GM21528 (cell line): ENCODE data around the gene MYCBP2.

Experiments
- ATAC-seq: cut with Tn5 transposase; IDR thresholded peaks from one replicate; pipeline ENCODE4 v1.9.1; 2021; ENCODE audit warnings: mild to moderate bottlenecking, moderate library complexity; ENCODE audit not compliant: unreplicated experiment, low FRiP score

The MYCBP2 gene

DNA sequence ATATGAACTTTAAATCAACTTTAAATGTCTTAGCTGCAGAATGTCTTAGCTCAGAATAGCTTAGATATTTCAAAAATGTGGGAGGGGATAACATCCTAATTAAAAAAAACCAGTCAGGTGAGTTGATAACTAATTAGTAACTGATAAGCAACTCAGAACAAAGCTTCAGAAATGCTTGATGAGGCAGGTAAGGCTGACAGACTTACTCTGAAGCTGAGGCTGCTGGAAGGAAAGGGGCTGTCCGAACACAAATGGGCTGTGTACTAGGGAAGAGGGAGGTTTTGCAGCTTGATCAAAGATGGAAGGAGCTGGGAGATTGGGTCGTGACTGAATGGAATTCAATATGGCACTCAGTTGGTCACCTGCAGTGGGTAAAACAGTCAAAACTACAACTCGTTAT lies 208.8 kb downstream of the MYCBP2 start:
- no peak for ATAC-seq

DNA sequence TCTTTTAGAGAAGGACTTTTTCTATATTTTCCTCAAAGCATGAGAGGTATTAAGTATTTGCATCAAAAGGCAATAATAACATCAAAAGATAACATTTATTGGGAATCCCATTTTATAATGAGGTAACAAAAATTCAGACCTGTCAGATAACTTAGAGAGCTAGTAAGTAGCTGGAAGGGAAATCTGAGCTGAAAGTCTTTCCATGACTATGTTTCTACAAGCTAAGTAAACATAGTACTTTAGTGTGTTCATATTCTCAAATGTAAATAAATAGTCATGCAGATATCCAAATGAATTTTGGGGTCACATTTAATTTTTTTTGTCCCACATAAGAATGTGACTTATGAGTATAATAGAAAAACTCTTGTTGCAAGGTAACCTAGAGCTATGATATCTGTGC lies 212.6 kb downstream of the MYCBP2 start:
- ATAC-seq = no peak

DNA sequence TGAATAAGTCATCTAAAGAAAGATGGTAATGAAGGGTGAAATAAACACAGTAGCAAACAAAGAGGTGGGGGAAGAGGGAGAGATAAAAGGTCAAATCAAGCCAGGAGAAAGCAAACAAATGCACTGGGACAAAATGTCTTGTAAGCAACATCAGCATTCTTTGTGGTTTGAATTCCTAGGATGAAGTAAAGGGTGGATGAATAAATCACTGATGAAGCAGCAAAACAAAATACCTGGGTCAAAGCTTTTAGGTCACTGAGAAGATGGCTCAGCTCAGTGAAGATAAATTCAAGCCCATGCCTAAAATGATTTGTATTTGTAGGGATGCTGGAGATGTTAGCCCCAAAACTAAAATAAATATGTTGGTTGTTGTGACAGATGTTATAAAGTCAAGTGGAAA lies 213.4 kb downstream of the MYCBP2 start:
- ATAC-seq = no peak

DNA sequence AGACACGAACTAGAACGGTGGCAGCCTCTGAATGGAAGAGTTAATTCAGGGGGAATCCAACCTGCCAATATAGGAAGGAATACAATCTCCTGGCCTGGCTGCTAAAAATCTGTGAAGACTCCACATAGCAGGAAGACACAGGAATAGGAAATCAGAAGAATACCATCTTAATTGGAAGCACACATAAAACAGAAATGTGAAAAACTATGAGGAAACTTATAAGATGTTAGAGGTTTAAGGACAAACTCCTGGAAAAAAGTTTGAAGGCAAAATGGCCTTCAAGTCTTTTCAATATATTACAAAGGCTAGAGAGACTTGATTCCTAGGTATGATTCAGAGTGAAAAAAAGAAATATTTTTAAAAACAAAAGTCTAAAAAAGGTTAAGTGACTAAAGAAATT lies 221.8 kb downstream of the MYCBP2 start:
- ATAC-seq = no peak

DNA sequence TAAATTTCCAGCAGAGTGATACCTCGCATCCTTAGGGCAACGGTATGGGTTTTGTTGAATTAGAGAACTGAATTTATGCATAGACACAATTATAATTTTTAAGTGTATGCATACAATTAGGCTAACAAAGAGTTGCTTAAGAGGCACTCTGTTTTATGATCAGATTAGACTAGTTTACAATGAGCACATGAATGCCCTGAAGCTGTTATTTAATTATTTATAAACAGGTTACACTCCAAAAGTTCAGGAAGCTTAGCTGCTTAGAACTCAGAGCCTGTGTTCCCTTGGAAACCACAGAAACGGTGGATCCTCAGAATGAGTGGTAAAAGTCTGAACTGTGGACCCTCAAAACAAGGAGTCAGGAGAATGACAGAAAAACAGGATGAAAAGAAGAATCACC lies 227.5 kb downstream of the MYCBP2 start:
- ATAC-seq = no peak

DNA sequence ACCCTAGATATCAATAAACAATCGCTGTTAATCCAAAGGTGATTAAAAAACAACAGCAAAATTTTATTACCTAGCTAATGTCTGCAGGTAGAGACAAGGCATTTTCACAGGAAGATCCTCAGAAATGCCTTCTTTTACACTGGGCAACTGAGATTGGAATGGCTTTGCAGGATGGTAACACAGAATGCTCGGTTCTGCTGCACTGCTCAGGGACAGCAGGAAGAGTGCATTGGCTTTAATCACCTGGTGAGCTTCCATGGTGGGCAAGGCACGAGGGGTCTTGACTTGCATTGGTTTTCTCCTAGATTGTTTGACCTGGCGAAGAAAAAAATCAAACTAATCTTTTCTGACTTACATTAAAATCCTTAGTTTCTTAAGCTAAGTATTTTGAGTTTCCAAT lies 231.6 kb downstream of the MYCBP2 start:
- no peak for ATAC-seq

DNA sequence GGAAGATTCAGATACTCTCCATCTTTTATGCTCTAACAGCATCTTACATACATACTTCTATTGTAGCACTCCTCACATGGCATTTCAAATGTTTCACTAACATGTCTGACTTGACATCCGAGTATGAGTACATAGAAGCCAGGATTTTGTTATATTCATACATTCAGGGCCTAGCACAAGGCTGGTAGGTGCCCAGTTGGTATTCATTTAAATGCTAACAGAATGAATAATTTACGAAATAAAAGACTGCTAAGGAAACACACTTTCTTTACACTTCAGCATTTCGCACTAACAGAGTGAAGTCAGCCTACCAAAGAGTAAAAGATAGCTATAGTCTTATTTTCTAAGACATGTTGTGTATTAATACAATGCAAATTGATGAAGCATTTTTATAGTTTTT lies 232.1 kb downstream of the MYCBP2 start:
- ATAC-seq = no peak

DNA sequence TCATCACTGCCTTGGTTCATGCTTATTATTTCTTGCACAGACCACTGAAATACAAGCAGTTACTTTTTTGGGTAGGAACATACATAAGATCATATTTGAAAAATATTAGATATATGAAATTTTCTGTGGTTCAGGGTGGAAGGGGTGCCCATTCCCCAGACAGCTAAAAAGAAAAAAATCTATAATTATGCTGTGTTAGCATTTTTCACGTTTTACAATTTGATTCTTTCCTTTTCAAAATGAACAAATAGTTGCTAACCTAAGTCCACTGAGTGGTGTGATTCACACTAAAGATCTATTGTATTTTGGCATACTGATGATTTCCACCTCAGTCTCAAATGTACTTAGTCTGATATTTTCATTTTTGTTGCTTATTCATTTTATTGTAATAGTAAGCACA lies 233.2 kb downstream of the MYCBP2 start:
- ATAC-seq = no peak

DNA sequence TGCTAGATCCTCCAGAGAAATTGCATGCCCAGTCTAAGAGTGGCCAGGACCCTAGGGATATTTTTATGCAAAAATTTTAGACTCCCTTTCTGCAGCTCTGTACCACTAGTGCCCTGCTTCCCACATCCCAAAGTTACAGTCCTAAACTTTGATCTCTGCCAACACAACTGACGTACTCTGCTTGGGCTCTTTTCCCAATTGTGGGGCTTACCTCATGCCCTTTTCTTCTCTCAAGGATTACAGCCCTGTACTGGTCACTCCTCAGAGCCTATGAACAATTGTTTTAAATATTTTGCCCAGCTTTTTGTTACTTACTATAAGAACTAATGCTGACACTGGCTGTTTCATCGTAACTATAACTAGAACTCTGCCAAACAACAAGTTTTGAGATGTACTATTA lies 242.1 kb downstream of the MYCBP2 start:
- no peak for ATAC-seq

DNA sequence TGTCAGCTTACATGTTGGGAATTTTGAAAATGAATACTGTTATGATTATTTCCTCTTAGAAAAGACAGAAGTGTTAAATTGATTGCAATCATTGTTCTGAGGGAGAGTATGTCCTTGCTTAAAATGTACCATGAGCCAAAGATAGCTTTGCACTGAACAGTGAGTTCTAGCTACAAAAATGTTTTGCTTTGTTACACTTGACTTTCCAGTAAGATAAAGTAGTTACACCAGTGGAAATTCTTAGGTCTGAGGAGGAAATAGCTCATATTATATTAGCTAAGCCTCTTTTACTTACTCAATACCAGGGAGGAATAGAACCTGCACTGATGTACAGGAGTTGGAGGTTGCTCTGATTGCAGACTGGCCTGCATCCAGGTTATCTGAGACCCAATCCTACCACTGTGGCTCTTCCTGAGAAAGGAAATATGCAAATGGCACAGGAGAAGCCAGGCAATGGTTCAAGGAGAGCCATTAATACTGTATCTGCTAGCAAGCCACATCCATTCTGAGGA lies 246.9 kb downstream of the MYCBP2 start:
- no peak for ATAC-seq

DNA sequence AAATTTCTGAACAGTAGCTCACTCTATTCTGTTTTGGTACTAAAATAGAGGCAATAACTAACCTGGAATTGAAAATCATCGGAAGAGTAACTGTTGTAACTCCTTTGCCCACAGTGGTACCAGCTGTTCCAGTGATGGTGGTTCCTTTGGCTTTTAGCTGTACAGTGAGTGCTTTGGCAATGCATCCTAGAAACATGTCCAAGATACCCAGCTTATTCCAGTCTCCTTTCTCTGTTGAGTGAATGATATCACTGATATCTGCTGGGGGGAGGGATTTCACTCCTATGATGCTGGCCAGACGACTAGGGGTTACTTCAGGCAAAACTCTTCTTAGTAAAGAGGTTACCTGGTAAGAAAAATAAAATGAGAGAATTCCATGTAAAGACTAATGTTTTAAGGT lies 259.4 kb downstream of the MYCBP2 start:
- ATAC-seq = no peak

DNA sequence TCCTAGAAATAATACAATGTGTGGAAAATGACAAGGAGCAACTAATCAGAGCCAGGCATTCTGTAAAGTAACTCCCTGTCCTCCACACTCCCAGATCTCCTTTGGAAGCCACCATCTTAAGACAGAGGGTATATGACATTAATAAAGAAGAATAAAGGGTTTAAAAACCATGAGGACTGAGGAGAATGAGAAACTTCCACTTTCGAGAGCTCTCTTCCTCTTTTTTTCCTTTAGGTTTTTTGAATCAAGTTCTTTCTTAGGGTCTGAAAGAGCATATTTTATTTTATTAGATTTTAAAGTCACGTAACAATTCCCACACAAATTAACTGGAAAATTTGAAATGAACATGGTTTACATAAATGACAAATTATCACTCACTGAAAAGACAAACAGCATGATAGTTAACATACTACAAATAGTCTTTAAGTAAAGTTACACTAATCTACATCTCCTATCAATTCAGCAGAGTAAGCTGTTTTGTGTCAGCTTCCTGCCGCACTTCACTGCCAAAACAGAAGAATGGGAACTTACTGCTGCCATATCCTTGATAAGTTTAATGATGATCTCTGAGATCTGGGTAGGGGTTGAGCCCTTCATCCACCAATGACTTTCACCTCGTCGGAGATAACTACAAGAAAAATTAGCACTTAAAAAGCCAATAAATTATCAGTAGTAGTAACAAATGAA lies 261.3 kb downstream of the MYCBP2 start:
- ATAC-seq = no peak

DNA sequence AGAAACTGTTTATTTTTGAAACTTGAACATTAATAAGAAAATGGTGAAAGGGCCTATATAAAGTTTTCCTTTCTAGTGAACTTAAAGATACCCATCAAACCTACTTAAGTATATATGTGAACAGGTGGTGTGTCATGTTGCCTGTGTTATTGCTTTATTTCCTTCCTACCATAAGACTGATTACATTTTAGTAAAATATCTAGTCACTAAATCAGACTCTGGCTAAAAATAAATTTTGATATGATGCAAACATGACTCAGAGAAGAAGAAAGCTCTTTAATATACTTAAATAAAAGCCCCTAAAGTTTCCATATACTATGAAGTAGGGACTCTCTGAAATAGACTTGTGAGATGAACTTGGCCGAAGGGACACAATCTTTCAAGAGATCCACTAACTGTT lies 264.8 kb downstream of the MYCBP2 start:
- no peak for ATAC-seq

DNA sequence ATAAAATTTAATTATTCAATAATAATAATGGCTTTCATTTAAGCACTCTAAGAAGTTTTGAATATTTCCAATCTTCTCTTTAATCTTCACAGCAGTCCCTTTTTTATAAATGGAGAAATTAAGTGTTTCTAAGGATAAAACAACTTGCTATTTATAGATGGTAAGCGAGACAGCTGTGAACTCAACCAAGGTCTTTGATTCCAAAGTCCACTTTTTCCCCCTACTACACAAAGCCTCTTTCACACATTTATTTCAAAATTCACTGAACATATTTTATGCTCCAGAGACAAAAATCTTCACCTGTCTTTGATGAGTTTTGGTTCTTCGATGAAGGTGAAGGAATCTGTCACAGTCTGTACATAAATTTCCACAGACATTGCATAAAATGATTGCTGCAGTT lies 265.5 kb downstream of the MYCBP2 start:
- no peak for ATAC-seq

DNA sequence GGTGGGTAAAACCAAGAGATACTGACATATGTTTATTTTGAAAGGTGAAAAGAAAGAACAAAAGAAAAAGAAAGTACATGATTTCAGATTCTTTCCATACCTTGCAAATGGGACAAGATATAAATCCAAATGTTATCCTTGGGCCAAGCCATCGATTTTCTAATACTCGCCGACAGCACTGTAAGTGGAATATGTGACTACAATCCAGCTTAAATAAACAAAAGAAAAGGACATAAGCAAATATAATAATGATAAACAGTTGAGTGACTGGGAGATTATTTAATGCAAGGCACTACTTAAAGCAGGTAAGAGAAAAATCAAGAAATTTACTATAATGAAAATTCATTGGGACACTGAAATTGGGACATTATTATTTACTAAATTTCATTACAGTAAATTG lies 270.0 kb downstream of the MYCBP2 start:
- no peak for ATAC-seq

DNA sequence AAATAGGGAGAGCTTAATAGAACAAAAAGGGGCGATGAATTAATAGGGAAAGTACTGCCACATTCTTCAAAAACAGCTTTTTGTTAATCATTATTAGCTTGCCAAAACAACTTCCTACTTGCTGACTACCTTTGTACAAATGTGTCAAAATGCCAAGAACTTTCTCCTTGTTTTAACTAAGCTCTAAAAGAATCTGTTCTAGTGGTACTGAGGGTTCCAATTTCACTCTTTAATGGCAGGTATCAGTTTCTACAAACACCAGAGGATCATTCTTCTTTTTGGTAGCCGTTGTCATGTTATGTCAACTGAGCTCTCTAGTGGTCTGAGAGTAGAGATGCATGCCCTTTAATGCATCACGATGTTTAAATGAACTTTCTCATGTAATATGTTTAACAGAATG lies 270.5 kb downstream of the MYCBP2 start:
- no peak for ATAC-seq

DNA sequence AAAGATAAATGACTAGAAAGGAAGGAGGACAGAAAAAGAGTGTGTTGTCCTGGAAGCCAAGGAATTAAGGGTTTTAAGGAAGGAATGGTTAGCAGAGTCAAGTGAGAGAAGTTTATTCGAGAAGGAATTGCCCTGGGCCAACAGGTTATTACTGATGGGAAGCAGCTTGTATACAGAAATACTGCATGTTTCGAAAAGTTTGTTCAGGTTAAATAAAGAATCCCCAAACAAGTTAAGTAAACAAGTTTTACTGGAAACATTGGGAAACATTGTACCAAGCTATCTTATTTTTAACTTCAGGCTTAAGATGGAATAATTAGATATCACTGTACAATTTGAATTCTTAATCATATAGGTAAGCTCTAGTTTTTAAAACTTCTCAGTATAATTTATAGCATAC lies 271.7 kb downstream of the MYCBP2 start:
- no peak for ATAC-seq

DNA sequence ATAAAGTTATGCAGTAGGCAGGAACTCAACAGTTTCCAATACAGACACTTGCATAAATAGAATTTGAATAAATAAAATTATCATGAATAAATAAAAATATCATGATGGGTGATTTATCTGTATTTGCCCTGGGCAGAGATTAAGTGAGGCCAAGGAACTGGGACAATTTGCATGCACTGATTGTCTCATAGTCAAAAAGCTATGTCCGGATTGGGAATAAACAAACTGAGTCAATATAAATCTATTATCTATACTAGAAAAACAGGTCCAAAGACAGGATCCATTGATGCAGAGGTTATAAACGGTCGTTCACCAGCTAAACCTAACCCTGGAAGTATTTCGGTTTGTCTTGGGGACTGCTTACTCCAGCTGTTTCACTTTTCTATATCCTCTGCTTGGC lies 273.7 kb downstream of the MYCBP2 start:
- no peak for ATAC-seq

DNA sequence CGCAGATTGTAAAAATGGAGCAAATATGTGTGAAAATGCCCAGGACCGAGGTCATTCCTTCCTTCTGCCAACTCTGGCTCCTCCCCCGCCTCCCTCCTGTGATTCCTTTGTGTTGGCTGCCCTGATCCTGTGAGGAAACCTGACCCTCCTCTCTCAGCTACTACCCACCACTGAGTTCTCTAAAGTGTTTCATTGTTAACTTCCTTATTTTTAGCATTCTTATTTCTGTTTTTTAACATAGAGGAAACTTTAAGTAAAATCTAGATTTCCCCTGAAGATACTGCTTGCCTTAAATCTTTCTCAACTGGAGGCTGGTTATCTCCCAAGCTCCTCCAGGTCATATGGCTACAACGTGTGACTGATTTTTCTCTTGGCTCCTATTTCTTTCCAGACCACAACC lies 278.2 kb downstream of the MYCBP2 start:
- ATAC-seq = no peak

DNA sequence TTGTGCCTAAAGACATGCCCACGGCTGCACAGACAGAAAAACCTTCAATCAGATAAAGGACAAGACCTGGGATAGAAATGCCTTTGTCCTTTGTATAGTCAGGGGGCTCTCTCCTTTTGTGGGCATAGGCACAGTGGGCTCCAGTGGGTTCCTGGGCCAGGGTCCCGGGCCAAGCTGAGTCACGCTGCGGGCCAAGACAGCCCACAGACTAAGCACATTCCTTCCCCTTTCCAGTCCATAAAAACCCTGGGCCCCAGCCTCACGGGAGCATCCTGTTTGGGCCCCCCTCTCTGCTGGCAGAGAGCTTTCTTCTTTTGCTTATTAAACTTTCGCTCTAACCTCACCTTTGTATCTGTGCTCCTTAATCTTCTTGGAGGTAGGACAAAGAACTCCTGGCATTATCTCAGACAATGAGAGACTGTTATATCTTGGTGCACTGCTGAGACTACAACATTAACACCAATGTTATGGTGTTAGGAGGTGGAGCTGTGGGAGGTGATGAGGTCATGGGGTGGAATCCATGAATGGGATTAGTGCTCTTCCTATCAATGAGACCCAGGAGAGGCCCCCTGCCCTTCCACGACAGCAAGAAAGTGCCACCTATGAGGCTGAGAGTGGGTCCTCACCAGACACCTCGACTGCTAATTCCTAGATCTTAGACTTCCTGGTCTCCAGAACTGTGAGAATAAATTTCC lies 279.1 kb downstream of the MYCBP2 start:
- no peak for ATAC-seq

DNA sequence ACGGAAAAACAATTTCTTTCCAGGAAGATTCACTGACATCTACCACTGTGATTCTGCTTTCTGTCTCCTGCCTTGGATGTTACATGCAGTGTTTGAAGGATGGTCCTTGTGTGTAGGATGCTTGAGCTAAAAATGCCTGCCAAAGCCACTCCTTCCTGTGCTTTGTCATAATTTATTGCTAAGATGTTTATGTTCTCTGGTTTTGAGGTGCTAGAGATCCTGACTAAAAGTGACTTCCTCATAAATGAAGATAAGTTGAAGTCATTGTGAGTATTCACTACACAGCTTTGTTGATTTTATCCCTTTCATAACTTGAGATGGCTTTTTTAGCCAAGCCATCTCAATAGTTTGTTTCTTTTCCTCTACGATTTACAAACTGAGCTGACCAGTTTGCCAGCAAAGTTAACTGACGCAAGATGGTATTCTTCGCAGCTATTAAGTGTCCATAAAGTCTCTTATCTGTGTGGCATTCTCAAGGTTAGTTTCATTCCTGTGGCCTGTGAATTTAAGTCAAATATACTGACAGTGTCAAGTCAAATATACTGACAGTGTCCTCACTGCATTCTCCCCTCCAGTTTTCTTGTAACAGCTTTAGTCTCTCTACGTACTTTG lies 284.2 kb downstream of the MYCBP2 start:
- no peak for ATAC-seq

DNA sequence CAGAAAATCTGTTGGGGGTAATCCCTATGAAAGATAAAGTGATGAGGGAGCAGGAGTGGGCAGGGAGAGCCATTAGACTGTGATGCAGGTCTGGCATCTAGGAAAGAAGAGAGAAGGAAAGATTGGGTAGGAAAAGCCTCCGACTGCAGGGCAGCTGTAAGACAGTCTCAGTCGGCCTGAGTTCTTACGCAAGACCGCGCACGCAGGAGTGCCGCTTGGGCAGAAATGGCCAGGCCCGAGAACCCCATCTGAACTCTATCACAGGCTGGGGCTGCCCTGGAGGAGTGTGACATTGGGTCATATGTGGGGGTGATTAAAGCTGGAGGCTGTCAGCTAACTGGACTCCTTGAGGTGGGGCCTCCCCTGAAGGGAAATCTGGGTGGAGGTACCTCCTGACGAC lies 286.1 kb downstream of the MYCBP2 start:
- no peak for ATAC-seq
